Skeletal muscle satellite cell (primary cell): ENCODE data around the gene XPA. TPM values are rescaled to one million over a fixed set of nuclear protein-coding genes. Genes with fewer than 3 reads are reported as not detected.
"Not testable (repeated sequence)": the region's sequence is repeated elsewhere in the genome, so short reads cannot be mapped to it uniquely, and the experiment has no call there.

Experiments
- H3K27me3 ChIP-seq: 2 replicates; pipeline ENCODE4 v1.7.0; 2013; ENCODE audit warnings: low read length; ENCODE audit not compliant: control insufficient read depth, insufficient read depth
- H3K36me3 ChIP-seq: 2 replicates; pipeline ENCODE4 v1.7.0; 2013; ENCODE audit warnings: mild to moderate bottlenecking, control low read depth, low read length; ENCODE audit not compliant: insufficient read depth
- H3K4me1 ChIP-seq: 2 replicates; pipeline ENCODE4 v1.7.0; 2013; ENCODE audit warnings: low read length; ENCODE audit not compliant: control insufficient read depth, insufficient read depth
- H3K4me2 ChIP-seq: 2 replicates; pipeline ENCODE4 v1.7.0; 2013; ENCODE audit warnings: mild to moderate bottlenecking, low read length
- H3K4me3 ChIP-seq: 2 replicates; pipeline ENCODE4 v1.7.0; 2013; ENCODE audit warnings: low read length
- H3K9ac ChIP-seq: 2 replicates; pipeline ENCODE4 v1.7.0; 2013; ENCODE audit warnings: mild to moderate bottlenecking, low read depth, low read length, moderate library complexity
- H3K9me3 ChIP-seq: replicated peaks from 2 replicates; pipeline ENCODE4 v1.7.0; 2013; ENCODE audit warnings: mild to moderate bottlenecking, control low read depth, low read length
- total RNA-seq: library from RNA; depleted of rRNA; stranded (reverse); fragments of >200 nt; gene quantifications from 2 replicates; pipeline ENCODE4 v1.2.3, GENCODE V29; 2012; rRNA removed

The XPA gene
- 3.3 and 7.6 TPM in 2 replicates for total RNA-seq

GRCh38 chr9:97696803-97697601, at the start of gene XPA:
Gene XPA (minus strand): TSS chr9:97697340. CDS start chr9:97697292, 48 bp downstream.
- Histone ChIP-seq H3K4me3 (peak within 1 kb of the TSS; percentile 91), H3K27me3 (peaks cover 6% of the 10 kb centered on the region), H3K9me3 (no peaks in the 10 kb centered on the region), H3K9ac (peak within 1 kb of the TSS; percentile 92), H3K4me2 (peak within 1 kb of the TSS; percentile 88), H3K36me3 (no peaks in the 10 kb centered on the region), H3K4me1 (peaks cover 22% of the 10 kb centered on the region)

GRCh38 chr9:97744710-97745708, 47.9 kb upstream of the XPA start:
- Histone ChIP-seq H3K4me2 (no peak overlapping the region), H3K4me3 (no peak overlapping the region), H3K36me3 (no peaks in the 10 kb centered on the region), H3K9ac (no peak overlapping the region), H3K27me3 (peaks cover 73% of the 10 kb centered on the region), H3K9me3 (no peaks in the 10 kb centered on the region), H3K4me1 (peaks cover 12% of the 10 kb centered on the region)

GRCh38 chr9:97744025-97744424, 46.9 kb upstream of the XPA start:
- H3K4me3 ChIP-seq, H3K9ac ChIP-seq, H3K9me3 ChIP-seq, H3K36me3 ChIP-seq, H3K4me2 ChIP-seq: not testable (repeated sequence)
- Histone ChIP-seq H3K27me3 (peaks cover 82% of the 10 kb centered on the region), H3K4me1 (peaks cover 12% of the 10 kb centered on the region)

GRCh38 chr9:97742545-97742944, 45.4 kb upstream of the XPA start:
- Histone ChIP-seq H3K4me2 (no peak overlapping the region), H3K4me3 (no peak overlapping the region), H3K9me3 (no peaks in the 10 kb centered on the region), H3K36me3 (no peaks in the 10 kb centered on the region), H3K27me3 (peaks cover 72% of the 10 kb centered on the region), H3K9ac (no peak overlapping the region), H3K4me1 (peaks cover 12% of the 10 kb centered on the region)

- Histone ChIP-seq H3K27me3 (peaks cover 70% of the 10 kb centered on the region), H3K4me2 (no peak overlapping the region), H3K9me3 (no peaks in the 10 kb centered on the region), H3K36me3 (no peaks in the 10 kb centered on the region), H3K4me3 (no peak overlapping the region), H3K4me1 (peaks cover 12% of the 10 kb centered on the region), H3K9ac (no peak overlapping the region)
Observed at GRCh38 chr9:97741947-97742346, 44.8 kb upstream of the XPA start.

GRCh38 chr9:97740848-97741821, 44.0 kb upstream of the XPA start:
- peak overlapping the region; percentile 70 for H3K4me3 ChIP-seq
- peaks cover 12% of the 10 kb centered on the region for H3K4me1 ChIP-seq
- peak overlapping the region; percentile 7 for H3K9ac ChIP-seq
- H3K27me3 ChIP-seq: peaks cover 66% of the 10 kb centered on the region
- peak overlapping the region; percentile 91 for H3K4me2 ChIP-seq
- no peaks in the 10 kb centered on the region for H3K9me3 ChIP-seq
- no peaks in the 10 kb centered on the region for H3K36me3 ChIP-seq

GRCh38 chr9:97737429-97737828, 40.3 kb upstream of the XPA start:
- H3K4me1 ChIP-seq: peaks cover 12% of the 10 kb centered on the region
- H3K9ac ChIP-seq: no peak overlapping the region
- peaks cover 40% of the 10 kb centered on the region for H3K27me3 ChIP-seq
- no peak overlapping the region for H3K4me3 ChIP-seq
- no peak overlapping the region for H3K4me2 ChIP-seq
- H3K36me3 ChIP-seq: no peaks in the 10 kb centered on the region
- no peaks in the 10 kb centered on the region for H3K9me3 ChIP-seq

- Histone ChIP-seq H3K36me3 (no peaks in the 10 kb centered on the region), H3K9me3 (no peaks in the 10 kb centered on the region), H3K4me1 (no peaks in the 10 kb centered on the region), H3K27me3 (peaks cover 26% of the 10 kb centered on the region), H3K9ac (no peak overlapping the region), H3K4me3 (no peak overlapping the region), H3K4me2 (no peak overlapping the region)
Observed at GRCh38 chr9:97735070-97735600, 38.0 kb upstream of the XPA start.

- Histone ChIP-seq H3K9me3 (no peaks in the 10 kb centered on the region), H3K36me3 (no peaks in the 10 kb centered on the region), H3K27me3 (peaks cover 58% of the 10 kb centered on the region), H3K4me1 (no peaks in the 10 kb centered on the region), H3K9ac (no peak overlapping the region), H3K4me2 (no peak overlapping the region), H3K4me3 (no peak overlapping the region)
Observed at GRCh38 chr9:97726716-97727115, 29.6 kb upstream of the XPA start.

GRCh38 chr9:97723819-97724218, 26.7 kb upstream of the XPA start:
- Histone ChIP-seq H3K4me3 (no peak overlapping the region), H3K4me2 (no peak overlapping the region), H3K4me1 (no peaks in the 10 kb centered on the region), H3K27me3 (peaks cover 67% of the 10 kb centered on the region), H3K9ac (no peak overlapping the region), H3K36me3 (no peaks in the 10 kb centered on the region), H3K9me3 (no peaks in the 10 kb centered on the region)
